Renal pelvis (tissue), 4 donors: ENCODE measurements around the gene DUSP3. TPM values are rescaled to one million over a fixed set of nuclear protein-coding genes. Genes with fewer than 3 reads are reported as not detected.
"Not testable (repeated sequence)": the region's sequence is repeated elsewhere in the genome, so short reads cannot be mapped to it uniquely, and the experiment has no call there.

Experiments
- DNase-seq: peaks from one replicate; pipeline ENCODE4 v3.0.0-alpha.2; 2013
- polyA plus RNA-seq, 3 donors: library from polyadenylated mRNA; unstranded; fragments of 120-200 nt; gene quantifications; one replicate each; pipeline ENCODE4 v1.2.1, GENCODE V29; 2013; ENCODE audit not compliant: insufficient read length in 3 of 3

DUSP3 gene
- polyA plus RNA-seq, 3 donors = 58.0 to 59.0 (median 58.2) TPM

DNA sequence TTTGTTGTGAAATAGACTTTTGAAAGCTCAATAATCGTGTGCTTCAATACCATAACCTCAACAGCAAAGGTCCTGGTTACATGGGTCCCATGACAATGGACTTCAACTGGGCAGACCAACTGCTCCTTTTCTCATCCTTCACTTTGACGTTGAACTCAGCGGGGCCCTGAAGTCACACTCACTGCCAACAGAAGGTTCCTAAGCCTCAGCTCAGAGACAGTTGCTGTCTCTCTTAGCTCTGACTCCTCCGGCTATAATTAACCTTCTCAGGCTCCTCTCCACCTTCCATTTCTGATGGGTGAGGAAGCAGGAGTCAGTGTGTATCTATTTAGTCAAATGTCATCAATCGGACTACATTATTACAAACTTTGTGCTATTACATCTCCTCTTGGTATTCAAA is 30.3 kb upstream of the DUSP3 start:
- DNase-seq = no peak

DNA sequence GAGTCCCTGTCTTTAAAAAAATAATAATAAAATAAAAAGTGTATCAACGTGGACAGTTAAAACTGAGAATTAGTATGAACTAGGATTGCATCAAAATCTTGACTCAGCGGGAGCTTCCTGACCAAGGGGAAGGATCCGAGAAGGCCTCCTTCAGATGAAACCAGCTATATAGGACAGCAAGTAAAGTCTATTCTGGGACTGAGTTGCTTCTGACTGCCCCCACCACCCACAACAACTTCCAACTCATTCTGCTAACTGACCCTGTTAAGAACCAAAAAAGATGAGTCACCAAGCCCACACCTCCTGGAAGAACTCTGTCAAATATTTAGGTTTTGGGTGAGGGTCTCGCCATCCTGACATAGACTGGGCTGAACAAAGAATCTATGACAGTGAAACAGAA is 29.3 kb upstream of the DUSP3 start:
- DNase-seq = no peak

DNA sequence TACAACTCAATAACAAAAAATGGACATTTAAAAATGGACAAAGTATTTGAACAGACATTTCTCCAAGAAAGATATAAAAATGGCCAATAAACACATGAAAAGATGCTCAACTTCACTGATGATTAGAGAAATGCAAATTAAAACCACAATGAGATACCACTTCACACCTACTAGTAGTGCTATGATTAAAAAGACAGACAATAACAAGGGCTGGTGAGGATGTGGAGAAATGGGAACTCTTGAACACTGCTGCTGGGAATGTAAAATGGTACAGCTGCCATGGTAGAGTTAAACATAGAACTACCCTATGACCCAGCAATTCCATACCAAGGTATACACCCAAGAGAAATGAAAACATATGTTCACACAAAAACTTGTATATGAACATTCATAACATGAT is 26.3 kb upstream of the DUSP3 start:
- DNase-seq = no peak

DNA sequence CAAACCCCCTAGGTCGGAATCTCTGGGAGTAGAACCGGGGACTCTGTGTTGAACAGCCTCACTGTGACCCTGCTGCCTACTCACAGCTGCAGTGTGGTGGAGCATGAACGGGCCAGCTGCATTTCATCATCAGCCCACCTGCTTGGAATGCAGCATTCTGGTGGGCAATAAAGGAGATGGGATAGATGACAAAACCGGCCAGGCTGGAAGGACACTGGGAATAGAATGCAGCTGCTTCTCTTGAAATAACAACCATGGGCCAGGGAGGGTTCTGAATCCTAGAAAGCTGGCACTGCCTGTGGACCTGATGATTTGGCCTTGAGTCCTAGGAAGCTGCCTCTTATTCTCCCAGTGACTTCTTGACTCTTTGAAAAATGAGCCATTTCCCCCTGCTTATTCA is 25.0 kb upstream of the DUSP3 start:
- peak; percentile 81 for DNase-seq

DNA sequence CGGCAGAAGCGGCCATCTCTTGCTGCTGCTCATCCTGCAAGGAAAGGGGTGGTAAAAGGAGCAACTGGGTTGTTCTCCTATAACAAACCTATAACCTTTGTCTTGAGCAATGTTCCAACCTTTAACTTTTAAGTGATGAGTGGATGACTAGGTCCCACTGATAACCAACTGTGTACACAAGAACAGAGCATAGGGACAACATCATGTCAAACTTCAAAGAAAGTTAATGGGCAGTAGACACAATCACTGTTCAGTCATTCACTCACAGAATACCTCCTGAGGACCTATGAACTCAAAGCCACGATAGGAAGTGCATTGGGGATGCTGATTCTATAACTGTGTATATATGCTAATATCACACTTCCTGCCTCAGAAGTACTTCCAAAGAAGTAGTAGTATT is 23.1 kb upstream of the DUSP3 start:
- DNase-seq = no peak

DNA sequence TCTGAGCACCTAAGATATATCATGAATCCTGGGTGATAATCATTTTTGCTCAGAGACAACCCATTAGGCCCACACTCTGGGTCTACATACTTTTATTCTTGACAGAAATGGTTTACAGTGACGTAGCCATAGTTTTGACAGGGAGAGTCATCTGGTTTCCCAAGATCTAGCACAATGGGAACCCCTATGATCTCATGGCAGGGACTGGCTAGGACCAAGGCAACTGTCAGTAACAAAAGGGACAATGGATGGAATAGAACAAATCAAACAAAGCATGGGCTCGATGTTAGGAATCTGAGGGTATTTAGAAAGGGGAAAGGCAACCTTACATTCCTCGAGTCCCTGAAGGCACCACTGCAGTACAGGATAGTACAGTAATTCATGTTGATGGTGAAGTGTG is 22.0 kb upstream of the DUSP3 start:
- no peak for DNase-seq

DNA sequence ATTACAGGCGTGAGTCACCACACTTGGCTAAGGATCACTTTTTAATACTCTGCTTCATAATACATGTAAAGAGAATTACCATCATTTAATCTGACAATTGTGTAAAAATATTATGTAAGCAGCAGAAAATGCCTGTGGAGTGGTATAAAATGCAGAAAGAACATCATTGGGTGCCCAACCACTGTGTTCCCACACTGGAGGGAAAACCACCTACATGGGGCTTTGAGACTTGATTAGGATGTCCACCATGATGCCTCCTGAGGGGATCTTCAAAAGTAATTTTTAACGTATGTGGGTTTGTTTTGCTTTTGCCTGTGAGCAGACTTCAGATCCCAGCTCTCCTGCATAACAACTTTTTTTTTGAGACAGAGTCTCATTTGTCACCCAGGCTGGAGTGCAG is 20.3 kb upstream of the DUSP3 start:
- no peak for DNase-seq

DNA sequence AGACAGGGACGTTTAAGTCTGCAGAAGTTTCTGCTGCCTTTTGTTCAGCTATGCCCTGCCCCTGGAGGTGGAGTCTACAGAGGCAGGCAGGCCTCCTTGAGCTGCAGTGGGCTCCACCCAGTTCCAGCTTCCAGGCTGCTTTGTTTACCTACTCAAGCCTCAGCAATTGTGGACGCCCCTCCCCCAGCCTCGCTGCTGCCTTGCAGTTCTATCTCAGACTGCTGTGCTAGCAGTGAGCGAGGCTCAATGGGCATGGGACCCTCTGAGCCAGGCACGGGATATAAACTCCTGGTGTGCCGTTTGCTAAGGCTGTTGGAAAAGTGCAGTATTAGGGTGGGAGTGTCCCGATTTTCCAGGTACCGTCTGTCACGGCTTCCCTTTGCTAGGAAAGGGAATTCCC is 19.2 kb upstream of the DUSP3 start:
- not testable (repeated sequence) for DNase-seq

DNA sequence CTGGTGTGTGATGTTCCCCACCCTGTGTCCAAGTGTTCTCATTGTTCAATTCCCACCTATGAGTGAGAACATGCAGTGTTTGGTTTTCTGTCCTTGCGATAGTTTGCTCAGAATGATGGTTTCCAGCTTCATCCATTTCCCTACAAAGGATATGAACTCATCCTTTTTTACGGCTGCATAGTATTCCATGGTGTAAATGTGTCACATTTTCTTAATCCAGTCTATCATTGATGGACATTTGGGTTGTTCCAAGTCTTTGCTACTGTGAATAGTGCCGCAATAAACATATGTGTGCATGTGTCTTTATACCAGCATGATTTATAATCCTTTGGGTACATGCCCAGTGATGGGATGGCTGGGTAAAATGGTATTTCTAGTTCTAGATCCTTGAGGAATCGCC is 13.9 kb upstream of the DUSP3 start:
- not testable (repeated sequence) for DNase-seq

DNA sequence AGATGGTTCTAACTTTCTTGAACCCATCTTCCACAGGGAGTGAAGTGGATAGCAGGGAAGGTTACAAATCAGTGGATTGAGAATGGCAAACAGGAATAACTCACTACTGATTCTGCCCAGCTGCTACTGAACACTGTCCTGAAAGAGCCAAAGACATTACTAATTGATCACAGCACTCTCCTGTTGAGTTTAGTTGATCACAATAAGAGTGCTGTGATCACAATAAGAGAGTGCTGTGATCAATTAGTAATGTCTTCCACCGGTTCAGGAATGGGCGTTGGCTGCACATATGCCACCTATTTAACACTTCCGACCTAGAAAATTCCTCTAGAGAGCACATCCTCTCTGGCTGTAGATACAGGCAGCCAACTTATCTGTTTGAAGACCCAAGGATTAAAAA is 12.8 kb upstream of the DUSP3 start:
- peak; percentile 33 for DNase-seq

DNA sequence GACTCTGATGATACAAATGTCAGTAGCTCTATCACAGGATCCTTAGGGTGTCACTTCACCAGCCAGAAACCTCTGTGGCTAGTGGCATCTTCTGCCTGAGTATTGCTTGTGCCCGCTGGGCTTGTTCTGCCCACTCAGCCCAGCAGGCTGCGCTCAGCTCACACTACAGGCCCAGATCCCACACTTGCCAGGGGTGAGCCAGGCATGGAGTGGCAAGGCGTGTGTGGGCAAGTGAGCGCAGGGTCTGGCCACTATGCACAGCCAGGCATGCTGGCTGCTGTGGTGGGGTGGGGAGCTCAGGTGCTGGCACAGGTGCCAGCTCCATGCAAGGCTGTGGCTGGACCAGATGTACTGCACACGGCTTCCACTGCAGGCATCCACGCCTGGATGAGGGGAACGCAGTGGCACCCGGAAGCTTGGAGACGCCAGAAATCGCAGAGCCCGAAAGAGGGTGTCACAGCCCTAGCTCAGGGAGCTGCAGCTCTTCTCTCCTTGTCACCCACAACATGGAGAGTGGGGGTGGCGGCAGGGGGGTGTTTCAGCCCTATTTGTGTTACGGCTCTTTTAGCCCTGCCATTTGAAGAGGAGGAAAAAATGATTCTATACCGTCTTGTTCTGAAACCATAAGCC is 11.6 kb upstream of the DUSP3 start:
- DNase-seq = no peak

DNA sequence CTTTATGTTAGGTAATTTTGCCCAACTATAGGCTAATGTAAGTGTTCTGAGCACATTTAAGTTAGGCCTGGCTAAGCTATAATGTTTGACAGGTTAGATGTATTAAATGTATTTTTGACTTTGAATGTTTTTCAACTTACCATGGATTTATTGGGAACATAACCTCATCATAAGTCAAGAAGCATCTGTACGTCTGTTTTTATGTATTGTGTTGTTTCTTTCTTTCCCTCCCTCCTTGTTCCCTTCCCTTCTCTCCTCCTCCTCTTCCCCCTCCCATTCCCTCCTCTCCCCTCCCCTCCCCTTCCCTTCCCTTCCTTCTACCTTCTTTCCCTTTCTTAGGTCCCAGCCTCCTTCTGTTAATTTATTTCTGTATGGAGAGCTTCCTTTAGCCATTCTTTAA is 10.7 kb upstream of the DUSP3 start:
- DNase-seq = no peak

DNA sequence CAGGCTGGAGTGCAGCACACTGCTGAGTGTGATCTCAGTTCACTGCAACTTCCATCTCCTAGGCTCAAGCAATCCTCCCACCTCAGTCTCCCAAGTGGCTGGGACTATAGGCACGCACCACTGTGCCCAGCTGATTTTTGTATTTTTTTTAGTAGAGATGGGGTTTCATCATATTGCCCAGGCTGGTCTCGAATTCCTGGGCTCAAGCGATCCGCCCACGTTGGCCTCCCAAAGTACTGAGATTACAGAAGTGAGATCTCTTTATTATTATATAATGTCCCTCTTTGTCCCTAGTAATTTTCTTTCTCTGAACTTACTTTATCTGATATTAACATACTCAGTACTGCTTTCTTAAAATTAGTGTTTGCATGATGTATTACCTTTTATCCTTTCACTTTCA is 9.8 kb upstream of the DUSP3 start:
- no peak for DNase-seq

DNA sequence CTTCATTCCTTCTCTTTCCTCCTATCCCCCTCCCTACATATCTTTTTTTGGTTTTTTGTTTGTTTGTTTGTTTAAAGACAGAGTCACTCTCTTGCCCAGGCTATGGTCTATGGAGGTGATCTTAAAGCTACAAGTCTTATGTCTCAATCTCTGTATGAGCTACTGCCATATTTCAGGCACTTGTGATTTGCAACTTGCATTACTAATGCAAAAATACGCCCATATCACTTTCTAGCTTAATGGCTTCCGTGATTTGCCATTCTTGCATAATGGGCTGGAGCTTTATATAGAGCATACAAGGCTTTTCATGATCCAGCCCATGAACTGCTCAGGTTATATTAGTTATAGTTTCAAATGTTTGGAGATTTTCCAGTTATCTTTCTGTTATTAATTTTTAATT is 9.0 kb upstream of the DUSP3 start:
- DNase-seq = no peak

DNA sequence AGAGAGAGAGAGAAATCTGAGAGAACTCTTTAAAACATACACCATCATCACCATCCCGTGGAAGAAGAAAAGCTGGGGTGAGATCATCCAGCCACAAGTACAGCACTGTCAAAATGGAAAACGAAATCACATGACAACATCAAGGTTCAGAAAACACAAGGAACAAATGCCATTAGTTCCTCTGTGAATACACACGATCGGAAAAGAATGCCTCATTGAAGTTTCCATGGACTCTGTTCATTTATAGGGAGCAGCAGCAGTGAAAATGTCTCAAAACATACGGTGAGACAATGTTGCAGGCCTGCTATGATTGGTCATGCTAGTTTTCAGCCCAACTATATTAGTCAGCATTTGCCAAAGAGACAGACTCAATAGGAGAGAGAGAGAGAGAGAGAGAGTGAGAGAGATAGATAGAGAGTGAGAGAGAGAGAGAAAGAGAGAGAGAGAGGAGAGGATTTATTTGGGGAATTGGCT is 5.9 kb upstream of the DUSP3 start:
- no peak for DNase-seq

DNA sequence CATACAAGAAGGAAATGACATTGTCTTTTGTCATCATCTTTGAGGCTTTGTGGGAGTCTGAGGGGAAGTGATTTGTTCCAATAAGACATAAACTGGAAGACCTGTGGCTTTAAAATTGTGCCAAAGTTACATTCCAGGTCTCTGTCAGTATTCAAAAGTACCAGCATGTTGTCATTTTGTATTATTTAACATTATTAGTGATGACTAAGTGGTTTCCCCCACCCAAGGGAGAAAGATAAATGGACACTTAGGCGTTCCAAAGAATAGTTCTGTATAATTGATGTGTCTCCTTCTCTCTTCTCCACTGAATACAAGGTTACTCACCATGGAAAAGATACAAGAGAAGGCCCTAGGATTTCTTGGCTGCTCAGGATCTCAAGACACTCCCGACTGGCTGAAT is 5.3 kb upstream of the DUSP3 start:
- DNase-seq = no peak

DNA sequence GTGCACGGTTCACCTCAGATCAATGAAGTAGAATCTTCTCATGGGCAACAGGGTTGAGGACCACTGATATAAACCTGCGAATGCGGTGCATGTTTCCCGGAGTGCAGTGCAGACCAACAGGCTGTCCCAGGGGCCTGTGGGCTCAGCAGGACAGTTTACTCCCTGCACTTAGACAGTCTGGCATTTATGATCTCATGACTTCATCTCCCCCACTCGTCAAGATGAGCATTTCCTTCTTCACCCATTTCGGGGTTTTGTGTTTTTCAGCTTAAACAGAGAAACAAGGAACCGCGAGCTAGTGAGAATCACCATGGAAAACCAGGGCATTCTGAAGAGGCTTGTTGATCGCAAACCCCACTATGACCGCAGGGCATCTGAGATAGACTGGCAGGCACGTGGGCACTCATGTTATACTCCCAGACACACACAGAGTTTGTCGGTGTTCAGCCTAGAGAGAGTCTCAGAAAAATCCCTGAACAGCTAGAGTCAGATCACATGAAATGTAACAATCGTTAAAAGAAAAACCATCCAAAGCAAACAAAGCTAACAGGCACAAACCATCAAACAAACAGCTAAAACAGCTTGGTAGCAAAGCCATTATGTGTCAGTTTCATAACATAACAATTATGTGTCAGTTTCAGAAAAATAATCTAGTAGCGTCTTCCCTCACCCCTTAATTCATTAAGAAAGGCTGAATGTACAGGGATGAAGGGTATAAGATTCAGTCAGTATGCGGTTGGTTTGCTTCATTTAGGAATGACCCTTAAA is 4.3 kb upstream of the DUSP3 start:
- no peak for DNase-seq

DNA sequence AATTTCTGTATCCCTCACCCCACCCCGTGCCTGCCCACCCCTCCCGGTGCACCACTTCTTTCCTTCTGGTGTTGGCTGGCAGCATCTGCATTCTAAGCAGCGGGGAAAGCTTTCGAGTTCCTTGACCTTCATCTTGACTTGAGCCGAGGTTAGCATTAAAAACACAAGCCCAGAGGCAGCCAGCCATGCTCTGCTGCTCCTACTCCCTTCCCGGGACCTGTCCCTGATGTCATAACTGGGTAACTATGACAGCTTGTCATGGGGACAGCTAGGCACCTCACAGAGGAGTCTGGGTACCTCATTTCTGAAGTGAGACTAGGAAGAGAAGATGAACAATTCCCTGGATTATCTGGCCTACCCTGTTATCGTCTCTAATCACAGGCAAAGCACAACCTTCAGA is 1.4 kb upstream of the DUSP3 start, which contains the start of gene CFAP97D1:
CFAP97D1 (plus strand) TSS at position 301 of the 400 bp plus-strand sequence; CDS start at position 329, 28 bp downstream.
- DNase-seq = no peak

DNA sequence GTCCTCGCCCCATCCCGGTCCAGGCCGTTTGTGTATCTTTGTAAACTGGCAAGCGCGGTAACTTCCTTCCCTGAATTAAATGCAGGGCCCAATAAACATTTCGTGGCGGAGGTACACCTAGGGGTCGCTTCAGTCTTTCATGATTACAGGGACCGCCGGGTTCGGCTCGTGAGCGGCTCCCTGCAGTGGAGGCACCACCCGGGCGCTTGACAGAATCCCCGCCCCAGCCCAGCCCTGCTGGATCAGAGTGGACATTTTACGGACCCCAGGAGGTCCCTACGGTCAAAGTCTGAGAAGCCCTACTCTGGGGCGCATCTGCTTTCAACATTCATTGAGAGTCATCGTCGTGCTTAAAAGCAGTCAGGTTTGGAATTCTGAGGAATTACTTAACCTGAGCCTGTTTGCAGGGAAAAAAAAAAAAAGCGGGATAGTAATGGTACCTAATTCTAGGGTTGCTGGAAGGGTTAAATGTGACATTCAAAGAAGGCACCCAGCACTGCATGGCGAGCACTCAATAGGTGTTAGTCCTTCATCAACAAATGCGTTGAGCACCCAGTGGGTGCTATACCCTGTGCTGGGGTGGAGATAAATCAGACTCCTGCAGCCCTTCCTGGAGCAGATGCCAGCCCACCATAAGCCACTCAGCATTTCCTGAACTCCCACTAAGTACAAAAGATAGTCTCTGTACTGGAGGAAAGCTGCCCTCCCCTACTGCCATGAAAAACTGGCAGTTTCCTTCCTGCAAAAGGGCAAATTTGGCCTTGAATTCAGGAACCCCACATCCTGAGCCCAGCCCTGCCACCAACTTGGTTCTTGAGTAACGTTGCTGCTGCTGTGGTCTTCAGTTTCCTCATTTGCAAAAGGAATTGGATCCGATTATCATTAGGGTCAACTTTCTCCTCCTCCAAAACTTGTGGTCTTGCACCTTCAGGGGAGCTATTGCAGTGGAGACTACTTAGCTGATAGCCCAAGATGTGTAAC is 658 bp upstream of the DUSP3 start:
- DNase-seq = no peak

DNA sequence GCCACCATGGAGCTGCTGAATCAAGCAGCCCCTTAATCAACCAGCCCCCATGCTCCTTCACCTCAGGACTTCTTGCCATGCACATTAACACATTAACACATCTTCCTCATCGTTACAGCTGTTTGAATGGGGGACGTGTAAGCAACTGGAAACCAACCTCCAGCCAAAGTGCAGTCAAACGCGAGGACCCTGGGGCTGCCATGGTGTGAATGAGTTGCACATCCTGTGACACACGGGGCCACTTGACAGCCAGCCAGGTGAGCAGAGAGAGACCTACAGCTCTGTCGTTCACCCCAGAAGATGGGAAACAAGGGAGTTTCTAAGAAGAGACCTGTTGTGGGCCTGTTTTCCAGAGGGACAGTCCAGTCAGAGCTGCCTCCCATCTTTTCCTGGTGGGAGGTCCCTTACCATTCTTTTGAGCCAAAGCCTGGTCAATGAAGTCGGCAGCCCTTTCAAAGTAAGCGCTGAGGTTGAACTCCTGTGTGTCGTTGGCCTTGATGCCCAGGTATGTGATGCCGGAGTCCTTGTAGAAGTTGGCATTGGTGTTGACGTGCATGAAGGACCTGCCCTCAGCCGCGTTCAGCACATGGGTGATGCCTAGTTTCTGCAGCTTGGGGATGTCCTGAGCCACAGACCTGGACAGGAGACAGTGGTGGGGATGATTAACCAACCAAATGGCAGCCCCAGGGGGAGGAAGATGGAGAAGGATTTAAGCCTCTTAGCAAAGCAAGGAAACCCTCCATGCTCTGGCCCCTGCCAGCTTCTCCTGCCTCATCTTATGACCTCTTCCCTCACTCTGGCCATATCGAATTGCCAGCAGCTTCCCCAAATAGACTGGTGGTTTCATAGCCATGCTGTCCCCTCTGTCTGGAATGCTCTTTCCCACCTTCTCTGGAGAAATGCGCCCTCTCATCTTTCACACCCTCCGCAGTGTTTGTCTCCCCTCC is 4.2 kb downstream of the DUSP3 start:
- DNase-seq = no peak
